ENCODE measurements around the gene PRDM16.

- TF ChIP-seq ZC3H10 (CRISPR knock-in tag; IDR thresholded peaks at IDR 0.05) = no peak
- no peak for TF ChIP-seq PPARA (CRISPR knock-in tag; IDR thresholded peaks at IDR 0.05; ENCODE audit: borderline replicate concordance)
- no peak for TF ChIP-seq ARNTL (CRISPR knock-in tag; IDR thresholded peaks at IDR 0.05; ENCODE audit: borderline replicate concordance, low read depth)
- no peak for TF ChIP-seq TOX (CRISPR knock-in tag; IDR thresholded peaks at IDR 0.05; ENCODE audit: borderline replicate concordance)
- TF ChIP-seq TSHZ2 (CRISPR knock-in tag; IDR thresholded peaks at IDR 0.05) = no peak
Measured at GRCh38 chr1:3049164-3049563, 19.8 kb upstream of the PRDM16 start.
